GM18526 (cell line): ENCODE results near the gene TRIM66.

ENCODE experiments used
- POLR2A ChIP-seq: IDR thresholded peaks from 3 replicates; pipeline ENCODE4 v1.6.1; 2011; ENCODE audit not compliant: insufficient read length; ENCODE audit errors: extremely low read depth

The TRIM66 gene

DNA sequence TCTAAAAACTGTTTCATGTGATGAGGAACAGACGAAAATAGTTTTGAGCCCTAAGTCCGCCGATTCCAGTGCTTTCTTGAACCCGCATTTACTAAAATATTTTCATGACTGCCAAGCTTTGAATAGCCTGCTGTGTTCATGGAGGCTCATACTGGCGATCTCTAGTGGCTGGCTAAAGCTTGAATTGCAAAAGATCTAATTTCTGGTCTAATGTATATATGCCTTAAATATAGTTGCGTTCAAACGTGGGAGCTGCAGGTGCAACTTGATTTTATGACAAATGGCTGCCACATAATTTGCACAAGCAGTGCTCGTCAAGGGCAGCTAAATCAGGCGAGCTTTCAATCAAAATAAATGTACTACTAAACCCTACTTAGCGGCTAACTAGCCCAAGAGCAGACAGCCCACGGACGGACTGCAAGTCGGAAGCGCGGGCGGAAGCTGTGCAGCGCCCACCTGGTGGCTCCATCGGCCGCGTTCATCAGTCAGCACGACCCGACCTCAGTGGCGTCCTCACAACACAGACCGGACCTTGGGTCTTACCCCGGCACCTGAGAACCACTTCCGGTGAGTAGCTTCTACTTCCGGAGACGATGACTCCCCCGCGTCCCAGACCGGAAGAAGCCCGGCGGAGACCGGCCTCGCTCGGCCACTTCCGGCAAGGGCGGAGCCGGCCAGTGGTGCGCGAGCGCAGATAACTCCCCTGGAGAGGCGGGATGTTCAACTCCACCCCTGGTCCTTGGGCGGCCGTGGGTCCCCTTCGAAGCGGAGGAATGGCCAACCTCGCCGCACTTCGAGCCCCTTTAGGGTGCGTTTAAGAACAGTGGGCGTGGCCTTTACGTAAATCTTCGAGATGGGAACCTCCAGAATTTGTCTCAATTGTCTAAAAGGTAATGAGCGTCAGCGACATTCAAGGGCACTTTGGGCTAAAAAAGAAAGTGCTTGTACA is 6.2 kb upstream of the TRIM66 start:
- peak; percentile 94 for TF ChIP-seq POLR2A

DNA sequence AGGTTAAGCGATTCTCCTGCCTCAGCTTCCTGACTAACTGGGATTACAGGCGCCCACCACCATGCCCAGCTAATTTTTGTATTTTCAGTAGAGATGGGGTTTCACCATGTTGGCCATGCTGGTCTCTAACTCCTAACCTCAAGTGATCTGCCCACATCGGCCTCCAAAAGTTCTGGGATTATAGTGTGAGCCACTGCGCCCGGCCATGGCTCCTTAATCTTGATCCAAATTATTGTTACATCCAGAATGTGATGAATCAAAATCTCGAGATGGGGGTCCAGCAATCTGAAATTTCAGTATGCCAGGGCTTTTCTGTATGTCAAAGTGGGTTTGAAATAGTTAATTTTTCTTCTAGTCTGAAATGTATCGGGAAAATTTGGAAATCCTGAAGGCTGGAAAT is 3.9 kb upstream of the TRIM66 start:
- TF ChIP-seq POLR2A, result no peak

DNA sequence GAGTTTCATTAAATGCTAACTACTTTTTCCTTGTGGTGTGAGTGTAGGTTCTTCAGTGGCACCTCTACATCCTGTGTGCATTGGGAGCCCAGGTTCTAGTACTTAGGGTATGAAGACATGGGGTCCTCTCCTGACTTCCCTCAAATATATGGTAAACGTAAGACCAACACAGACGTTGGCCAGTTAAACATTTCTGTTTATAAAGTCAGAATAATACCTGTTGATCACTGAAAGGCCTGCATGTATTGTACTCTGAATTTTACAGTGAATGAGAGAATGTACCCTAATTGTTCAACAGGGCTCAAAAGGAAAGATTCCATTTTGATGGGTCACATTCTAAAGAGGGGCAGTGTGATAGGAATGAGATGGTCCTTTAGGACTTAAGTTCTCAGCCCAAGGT is 3.4 kb upstream of the TRIM66 start:
- no peak for TF ChIP-seq POLR2A

DNA sequence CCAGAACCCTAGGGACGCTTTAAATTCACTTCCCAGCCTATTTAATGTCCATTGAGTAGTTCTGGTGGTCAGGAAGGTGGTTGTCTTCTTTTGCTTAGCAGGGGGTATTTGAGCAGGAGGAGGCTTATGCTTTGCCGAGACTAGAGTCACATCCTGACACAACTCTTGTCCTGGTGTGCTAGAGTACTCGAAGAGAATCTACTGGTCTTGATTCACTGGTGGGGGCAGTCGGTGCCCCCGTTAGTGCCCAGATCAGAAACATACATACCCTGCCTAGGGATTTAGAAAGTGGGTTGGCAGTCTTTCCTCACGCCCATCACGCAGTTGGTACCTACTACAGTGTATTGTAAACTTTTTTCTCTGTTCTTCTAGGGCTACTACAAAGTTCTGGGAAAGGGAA is 2.8 kb upstream of the TRIM66 start:
- TF ChIP-seq POLR2A, result no peak

DNA sequence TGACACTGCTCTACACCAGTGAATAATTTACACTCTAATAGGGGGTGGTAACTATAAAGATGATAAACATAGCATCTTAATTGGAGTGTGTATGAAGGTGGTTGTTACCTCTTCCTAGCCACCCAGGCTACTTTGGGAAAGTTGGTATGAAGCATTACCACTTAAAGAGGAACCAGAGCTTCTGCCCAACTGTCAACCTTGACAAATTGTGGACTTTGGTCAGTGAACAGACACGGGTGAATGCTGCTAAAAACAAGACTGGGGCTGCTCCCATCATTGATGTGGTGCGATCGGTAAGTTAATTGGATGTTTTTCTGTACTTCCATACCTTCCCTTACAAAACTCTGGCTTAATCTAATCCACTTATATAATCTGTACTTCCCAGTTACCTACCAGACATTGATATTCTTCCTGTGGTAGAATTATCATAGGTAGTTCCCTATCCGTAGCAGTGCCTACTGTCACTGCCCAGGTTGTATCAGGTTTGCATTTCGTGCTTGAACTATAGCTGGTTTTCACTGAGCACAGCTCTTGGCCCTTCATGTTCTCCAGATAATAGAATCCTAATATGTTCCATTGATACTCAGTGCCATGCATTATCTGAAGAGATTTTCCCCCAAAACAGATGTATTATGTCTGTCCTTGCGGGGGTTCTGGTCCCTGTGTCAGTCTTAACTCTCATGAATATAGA is 2.3 kb upstream of the TRIM66 start:
- no peak for TF ChIP-seq POLR2A

DNA sequence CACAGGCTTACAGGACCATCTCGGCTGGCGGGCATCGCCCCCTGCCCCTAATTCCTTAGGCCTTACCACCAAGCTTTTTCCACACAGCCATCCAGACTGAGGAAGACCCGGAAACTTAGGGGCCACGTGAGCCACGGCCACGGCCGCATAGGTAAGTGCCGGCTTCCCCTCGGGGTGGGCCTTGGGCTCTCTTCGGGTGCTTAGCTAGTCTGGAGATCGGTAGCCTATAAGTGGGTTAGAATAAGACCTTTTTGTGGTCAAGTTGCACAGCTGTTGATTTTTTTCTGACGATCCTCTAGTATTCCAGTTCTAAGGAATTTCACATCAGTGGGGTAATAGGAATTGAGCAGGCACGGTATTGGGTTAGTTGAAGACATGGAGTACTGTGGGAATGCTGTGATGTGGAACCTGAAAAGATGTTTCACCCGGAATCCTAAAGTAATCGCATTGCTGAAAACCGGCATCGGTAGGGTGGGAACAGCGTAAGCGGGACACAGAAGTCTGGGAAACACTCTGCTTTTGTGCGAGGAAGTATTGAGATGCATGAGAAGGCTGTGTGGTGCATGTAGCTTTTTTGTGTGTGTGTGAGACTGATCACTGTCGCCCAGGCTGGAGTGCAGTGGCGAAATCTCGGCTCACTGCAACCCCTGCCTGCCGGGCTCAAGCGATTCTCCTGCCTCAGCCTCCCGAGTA is 796 bp upstream of the TRIM66 start:
- no peak for TF ChIP-seq POLR2A

DNA sequence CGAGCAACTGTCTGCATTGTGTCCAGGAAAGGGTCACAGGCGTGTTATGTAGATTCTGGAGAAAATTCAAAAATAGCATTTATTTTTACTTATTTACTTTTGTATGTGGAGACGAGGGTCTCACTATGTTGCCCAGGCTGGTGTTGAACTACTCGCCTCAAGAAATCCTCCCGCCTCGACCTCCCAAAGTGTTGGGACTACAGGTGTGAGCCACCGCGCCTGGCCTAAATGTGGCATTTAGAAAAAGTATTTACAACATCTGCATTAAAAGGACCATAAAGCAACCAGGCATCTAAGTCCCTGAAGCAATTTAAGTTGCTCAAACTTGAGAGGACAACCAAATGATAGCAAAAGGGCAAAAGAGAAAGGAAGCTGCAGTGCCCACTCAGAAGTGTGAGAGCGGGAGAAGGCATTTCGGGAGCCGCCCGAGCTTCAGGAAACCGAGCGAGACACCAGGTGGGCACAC is 595 bp downstream of the TRIM66 start:
- TF ChIP-seq POLR2A, result no peak

DNA sequence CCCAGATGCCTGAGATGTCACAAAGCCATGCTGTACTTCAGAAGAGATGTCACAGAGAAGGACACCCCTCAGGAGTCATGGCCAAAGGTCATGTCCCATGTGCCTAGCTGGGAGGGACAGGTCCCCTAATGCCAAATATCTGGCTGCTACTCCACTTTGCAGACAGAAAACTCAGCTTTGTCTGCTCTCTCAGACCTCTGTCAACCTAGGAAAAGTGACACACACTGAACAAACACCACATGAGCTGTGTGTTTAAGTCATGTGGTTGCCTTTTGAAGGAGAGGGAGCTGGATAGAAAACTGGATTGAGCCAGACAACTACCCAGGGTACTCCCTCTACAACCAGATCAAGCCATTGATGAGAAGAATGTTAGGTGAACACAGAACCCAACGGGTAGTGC is 3.5 kb downstream of the TRIM66 start:
- TF ChIP-seq POLR2A, result no peak

DNA sequence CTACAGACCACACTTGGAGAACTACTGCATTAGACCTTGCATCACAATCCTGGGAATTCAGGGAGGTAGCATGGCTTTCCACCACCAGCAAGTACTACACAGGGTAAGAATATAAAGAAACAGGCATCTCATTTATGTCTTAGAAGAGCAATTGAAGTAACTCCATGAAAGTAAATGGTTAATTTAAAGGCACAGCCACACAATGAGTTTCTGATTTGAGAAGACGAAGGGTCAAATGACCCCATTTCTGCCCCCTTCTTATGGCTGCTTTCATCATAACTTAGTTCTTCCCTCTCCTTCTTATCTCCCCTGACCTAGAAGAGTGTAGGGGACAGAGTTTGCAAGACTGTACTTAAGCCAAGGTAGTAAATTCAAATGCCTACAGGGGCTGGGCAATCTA is 6.0 kb downstream of the TRIM66 start:
- TF ChIP-seq POLR2A, result no peak

DNA sequence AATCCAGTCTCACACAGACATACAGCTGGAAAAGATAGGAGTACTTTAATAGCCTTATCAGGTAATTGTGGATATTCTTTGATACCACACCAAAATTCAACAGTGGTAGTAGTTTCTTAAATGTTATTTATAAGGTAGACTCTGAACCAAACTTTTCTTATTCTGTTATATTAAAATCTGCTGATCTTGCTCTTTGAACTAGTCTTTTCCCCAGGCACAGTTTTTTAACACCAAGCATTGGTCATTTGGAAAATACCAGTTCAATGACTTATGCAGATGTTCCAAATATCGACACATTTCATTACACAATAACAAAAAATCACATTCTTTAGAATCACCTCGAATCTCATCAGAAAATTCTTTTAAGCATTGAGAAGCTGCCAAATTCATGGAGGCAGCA is 7.6 kb downstream of the TRIM66 start:
- no peak for TF ChIP-seq POLR2A

DNA sequence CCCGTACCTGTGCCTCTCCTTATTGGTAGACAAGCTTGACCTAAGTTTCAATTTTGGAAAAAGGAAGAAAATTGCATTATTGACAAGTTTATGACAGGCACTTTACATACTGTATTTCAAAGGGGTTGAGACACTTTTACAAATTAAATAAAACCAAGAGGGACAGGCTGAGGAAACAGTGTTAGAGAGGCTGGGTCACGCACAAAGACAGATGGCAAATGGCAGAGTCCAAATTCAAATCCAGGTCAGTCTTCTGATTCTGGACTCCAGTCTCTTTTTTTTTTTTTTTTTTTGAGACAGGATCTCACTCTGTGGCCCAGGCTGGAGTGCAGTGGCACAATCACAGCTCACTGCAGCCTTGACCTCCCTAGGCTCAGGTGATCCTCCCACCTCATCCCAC is 10.1 kb downstream of the TRIM66 start:
- TF ChIP-seq POLR2A, result no peak

DNA sequence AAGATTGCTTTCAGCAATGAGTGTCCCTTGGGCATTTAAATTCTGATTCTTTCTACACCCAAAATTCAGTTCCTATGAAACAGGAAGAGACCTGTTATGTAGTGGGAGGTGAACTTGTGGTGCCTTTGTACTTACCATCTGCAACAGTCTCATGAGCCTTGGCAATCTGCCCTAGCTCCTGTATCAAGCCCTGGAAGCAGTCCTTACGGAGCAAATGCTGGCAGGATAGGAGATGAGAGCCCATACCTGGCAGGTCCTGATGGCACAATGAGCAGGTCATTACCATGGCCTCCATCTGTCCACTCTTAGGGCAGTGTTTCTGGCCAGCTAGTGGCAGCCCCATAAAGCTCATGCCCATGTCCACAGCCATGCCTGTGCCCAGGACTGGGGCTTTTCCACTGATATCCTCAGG is 10.8 kb downstream of the TRIM66 start:
- no peak for TF ChIP-seq POLR2A

DNA sequence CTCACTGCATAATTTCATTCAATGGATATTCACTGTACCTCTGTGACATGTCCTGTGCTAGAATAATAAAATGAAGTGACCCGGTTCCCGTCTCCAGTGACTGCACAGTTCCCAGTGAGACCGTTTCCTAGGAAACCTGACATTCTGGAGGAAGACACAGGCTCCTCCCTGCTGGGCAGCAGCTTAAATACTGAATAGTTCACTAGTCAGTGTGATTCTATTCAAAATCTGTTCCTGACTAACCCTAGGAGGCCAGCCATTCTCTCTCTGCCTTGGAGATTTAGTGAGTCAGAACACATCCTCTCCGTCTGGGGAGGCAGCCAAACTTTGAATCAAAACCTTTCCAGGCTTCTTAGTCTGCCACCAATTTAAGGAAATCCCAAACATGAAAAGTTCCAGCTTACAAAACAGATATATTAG is 11.3 kb downstream of the TRIM66 start:
- TF ChIP-seq POLR2A, result no peak

DNA sequence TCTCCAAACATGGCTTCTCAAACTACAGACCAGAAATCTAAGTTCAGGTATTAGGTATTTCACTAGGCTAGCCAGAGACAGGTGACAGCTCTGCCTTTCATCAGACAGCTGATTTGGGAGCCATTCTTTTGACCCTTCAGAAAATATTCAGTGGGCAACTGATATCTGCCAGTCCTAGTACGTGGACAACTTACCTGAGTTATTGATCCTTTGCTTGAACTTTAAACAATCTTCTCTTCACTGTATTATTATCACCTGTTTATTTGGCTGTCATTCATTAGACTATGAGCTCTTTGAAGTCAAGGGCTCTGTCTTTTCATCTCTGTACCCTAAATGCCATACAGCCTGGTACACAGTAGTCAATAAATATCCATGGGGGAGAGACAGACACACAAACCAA is 17.2 kb downstream of the TRIM66 start:
- TF ChIP-seq POLR2A, result no peak

DNA sequence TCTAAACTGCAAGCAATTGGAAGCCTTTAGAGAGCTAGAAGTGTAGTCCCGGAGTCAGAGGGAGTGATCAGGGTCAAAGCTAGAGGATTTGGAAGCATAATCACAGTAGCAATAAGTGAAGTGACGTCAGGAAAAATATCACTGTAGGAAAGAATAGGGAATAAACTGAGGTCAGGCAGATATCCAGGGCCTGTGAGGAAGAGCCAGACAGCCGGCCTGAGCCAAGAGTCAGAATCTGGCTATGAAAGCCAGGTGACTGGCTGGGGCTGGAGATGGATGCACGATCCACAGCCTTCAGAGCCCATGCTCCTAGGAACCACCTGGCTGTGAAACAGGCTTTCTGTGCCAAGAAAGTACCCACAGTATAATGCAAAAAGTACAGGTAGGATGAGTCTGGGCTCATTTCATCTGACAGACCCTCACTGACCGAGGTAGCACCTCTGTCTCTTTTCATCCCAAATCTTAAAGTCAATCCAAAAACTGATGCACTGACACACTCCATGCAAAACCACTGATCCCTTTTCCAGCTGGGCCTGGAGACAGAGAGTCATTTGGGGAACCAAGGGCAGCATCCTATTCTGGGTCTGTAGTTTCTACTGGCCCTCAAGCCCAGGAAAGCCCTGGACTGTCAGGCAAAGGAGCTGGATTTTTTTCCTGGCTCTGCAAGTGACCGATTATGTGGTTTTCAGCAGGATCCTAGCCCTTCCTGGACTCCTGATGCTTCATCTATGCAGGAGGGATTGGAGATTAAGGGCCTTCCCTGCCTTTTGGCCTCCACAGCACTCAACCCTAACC is 21.3 kb downstream of the TRIM66 start:
- no peak for TF ChIP-seq POLR2A
